A549 (cell line): Measurements from ENCODE around the gene GLP2R. TPM values are rescaled to one million over a fixed set of nuclear protein-coding genes. Genes with fewer than 3 reads are reported as not detected.

Source experiments
- ATAC-seq, 2 experiments: fragments of 200-7000 bp in 1 of 2; fragments of >200 bp in 1 of 2; cut with Nextera tagmentation in 1 of 2; cut with Tn5 transposase in 1 of 2; 3 replicates each; pipeline versions ENCODE4 v1.8.0 to v1.9.1; 2018 to 2020; ENCODE audit warnings: mild to moderate bottlenecking in 1 of 2, moderate library complexity in 1 of 2
- CTCF ChIA-PET: fragments of 300-600 bp; sonication (Branson Sonifier 250); formaldehyde crosslinking; extraction: SDS; loops from one replicate; lab custom pipeline; 2021; ENCODE audit warnings: antibody characterized with exemption, inconsistent platforms; lab: Yijun Ruan, JAX
- POLR2A ChIA-PET: fragments of 350-600 bp; formaldehyde crosslinking; extraction: SDS; loops from one replicate; lab custom pipeline; 2021; ENCODE audit warnings: antibody characterized with exemption, inconsistent platforms; lab: Yijun Ruan, JAX
- DNase-seq, 2 experiments: peaks; one replicate each; pipeline versions ENCODE4 v3.0.0 to v3.0.0-alpha.2; 2011 to 2016; ENCODE audit warnings: low read depth in 1 of 2, low spot score in 1 of 2
- FAIRE-seq: peaks from 2 replicates; lab custom pipeline; 2011; peaks lifted over from hg19 to GRCh38; lab: Jason Lieb, UNC
- H3K27ac ChIP-seq, 2 experiments: fragments of >200 bp; sonication (Bioruptor Twin); formaldehyde crosslinking; 3 replicates each; pipeline ENCODE4 v1.5.1; 2016 to 2017
- H3K4me1 ChIP-seq: fragments of >200 bp; sonication (Bioruptor Twin); formaldehyde crosslinking; 3 replicates; pipeline ENCODE4 v1.6.1; 2016
- H3K4me2 ChIP-seq: fragments of >200 bp; sonication (Bioruptor Twin); formaldehyde crosslinking; 3 replicates; pipeline ENCODE4 v1.6.1; 2016
- H3K4me3 ChIP-seq: fragments of >200 bp; sonication (Bioruptor Twin); formaldehyde crosslinking; 3 replicates; pipeline ENCODE4 v1.5.1; 2016
- H3K9me3 ChIP-seq: fragments of >200 bp; sonication (Bioruptor Twin); formaldehyde crosslinking; 3 replicates; pipeline ENCODE4 v1.6.1; 2016
- BHLHE40 ChIP-seq: IDR thresholded peaks from 2 replicates; pipeline ENCODE4 v1.6.1; 2012; ENCODE audit warnings: low read depth, low read length, inconsistent platforms
- CBX8 ChIP-seq: fragments of 200-600 bp; sonication (generic); IDR thresholded peaks from 2 replicates; pipeline ENCODE4 v1.6.1; 2016
- FOXS1 ChIP-seq: fragments of 250-450 bp; sonication (Bioruptor Pico); IDR thresholded peaks from 2 replicates; pipeline ENCODE4 v1.5.0; 2020; ENCODE audit warnings: mild to moderate bottlenecking, moderate library complexity
- HDAC2 ChIP-seq: fragments of 200-600 bp; sonication (generic); IDR thresholded peaks from 2 replicates; pipeline ENCODE4 v1.6.1; 2016
- HEYL ChIP-seq: fragments of 250-450 bp; sonication (Bioruptor Pico); IDR thresholded peaks from 2 replicates; pipeline ENCODE4 v1.8.0; 2021; ENCODE audit warnings: mild to moderate bottlenecking, moderate library complexity
- HOXA7 ChIP-seq: fragments of 250-450 bp; sonication (Bioruptor Pico); IDR thresholded peaks from 2 replicates; pipeline ENCODE4 v1.5.0; 2020; ENCODE audit warnings: mild to moderate bottlenecking, moderate library complexity
- JUN ChIP-seq, 2 experiments: fragments of >200 bp; sonication (Bioruptor Twin); formaldehyde crosslinking; IDR thresholded peaks; 2 replicates in 1 of 2; 3 replicates in 1 of 2; pipeline ENCODE4 v1.6.1; 2016 to 2017
- MAZ ChIP-seq: fragments of 150-350 bp; IDR thresholded peaks from 2 replicates; pipeline ENCODE4 v1.6.1; 2014; ENCODE audit warnings: antibody characterized with exemption, low read depth, low read length, borderline replicate concordance
- NR3C1 ChIP-seq: fragments of >200 bp; sonication (Bioruptor Twin); formaldehyde crosslinking; IDR thresholded peaks from 3 replicates; pipeline ENCODE4 v1.6.1; 2017
- RARB ChIP-seq: fragments of 250-450 bp; sonication (Bioruptor Pico); IDR thresholded peaks from 2 replicates; pipeline ENCODE4 v1.8.0; 2021; ENCODE audit warnings: mild to moderate bottlenecking, moderate library complexity
- RNF2 ChIP-seq: fragments of 200-600 bp; sonication (generic); IDR thresholded peaks from 2 replicates; pipeline ENCODE4 v1.6.1; 2016; ENCODE audit warnings: low read depth, mild to moderate bottlenecking, antibody characterized with exemption, moderate library complexity, borderline replicate concordance
- SMC3 ChIP-seq: fragments of >200 bp; sonication (Bioruptor Twin); formaldehyde crosslinking; IDR thresholded peaks from 3 replicates; pipeline ENCODE4 v1.6.1; 2018; ENCODE audit warnings: inconsistent platforms
- SREBF2 ChIP-seq: fragments of 450-650 bp; IDR thresholded peaks from 2 replicates; pipeline ENCODE4 v1.6.1; 2014; ENCODE audit warnings: mild to moderate bottlenecking, moderate library complexity
- ZC3H11A ChIP-seq: fragments of 450-650 bp; IDR thresholded peaks from 2 replicates; pipeline ENCODE4 v1.6.1; 2014; ENCODE audit warnings: antibody characterized with exemption, mild to moderate bottlenecking
- WGBS: methylation state at CpG from one replicate; pipeline ENCODE4 v1.1.6; 2017; ENCODE audit errors: missing lambda C conversion rate; 5-methylcytosine and 5-hydroxymethylcytosine counted together
- polyA plus RNA-seq, 4 experiments: library from polyadenylated mRNA; depleted of rRNA in 3 of 4; stranded (reverse); fragments of >200 nt; fragmentation: RNase III in 1 of 4; extraction: RNeasy Plus Mini Kit Qiagen cat#74134 plus additional on column Dnase treatment in 1 of 4; gene quantifications; 2 replicates in 3 of 4; 3 replicates in 1 of 4; pipeline ENCODE4 v1.2.3, GENCODE V29; 2011 to 2017
- TF ChIP-seq, protein P1 (sequence below): fragments of 250-450 bp; sonication (Bioruptor Pico); IDR thresholded peaks from 2 replicates; pipeline ENCODE4 v1.5.0; 2021; ENCODE audit warnings: mild to moderate bottlenecking, moderate library complexity, borderline replicate concordance
- TF ChIP-seq, protein P2 (sequence below): fragments of 200-600 bp; sonication (generic); IDR thresholded peaks from 2 replicates; pipeline ENCODE4 v1.6.1; 2016; ENCODE audit warnings: antibody characterized with exemption, mild to moderate bottlenecking, moderate library complexity
- TF ChIP-seq, protein P3 (sequence below): IDR thresholded peaks from 2 replicates; pipeline ENCODE4 v1.6.1; 2012
- TF ChIP-seq, protein P4 (sequence below): IDR thresholded peaks from 2 replicates; pipeline ENCODE4 v1.6.1; 2012
- TF ChIP-seq, protein P5 (sequence below): fragments of >200 bp; sonication (Bioruptor Twin); formaldehyde crosslinking; IDR thresholded peaks from 3 replicates; pipeline ENCODE4 v1.6.1; 2016
- TF ChIP-seq, protein P6 (sequence below): fragments of 150-350 bp; IDR thresholded peaks from 2 replicates; pipeline ENCODE4 v1.6.1; 2014; ENCODE audit warnings: low read depth, mild to moderate bottlenecking, low read length
- TF ChIP-seq, protein P7 (sequence below): fragments of >200 bp; sonication (Bioruptor Twin); formaldehyde crosslinking; IDR thresholded peaks from 2 replicates; pipeline ENCODE4 v1.6.1; 2016

Gene GLP2R
- polyA plus RNA-seq, 2 of the 4 experiments (the other 2 are of a cell fraction): 27.9 to 48.7 TPM

DNA sequence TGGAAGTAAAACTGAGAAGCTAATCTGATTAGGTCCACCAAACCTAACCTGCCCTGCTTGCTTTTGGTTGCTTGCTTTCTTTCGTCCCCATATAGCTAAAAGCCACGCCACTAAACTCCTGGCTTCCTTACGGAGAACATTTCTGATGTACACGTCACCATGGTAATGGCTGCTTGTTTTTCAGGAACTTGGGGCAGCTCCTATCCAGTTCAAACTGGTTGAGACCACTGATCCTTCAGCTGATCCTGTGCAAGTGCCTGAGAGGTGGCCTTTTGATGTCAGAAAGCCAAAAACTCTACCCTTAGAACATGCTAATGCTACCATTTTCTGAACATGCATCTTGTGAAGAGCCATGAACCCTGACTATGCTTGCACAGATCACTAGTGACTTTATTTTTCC, 20.0 kb upstream of the GLP2R start:
- Histone ChIP-seq H3K4me3 (no peak overlapping the region), H3K9me3 (no peaks in the 10 kb centered on the region), H3K4me1 (peaks cover 15% of the 10 kb centered on the region)
- POLR2A ChIA-PET: no interaction called here
- FAIRE-seq (no peak), DNase-seq (no peak), ATAC-seq (no peak)
- CTCF ChIA-PET: interaction anchor here (0.7 to 1.8 kb wide), 3 partner anchors 10 to 123 kb away, joined by 3 to 6 read pairs (median 5); no protein-coding TSS in a partner anchor
- 91% methylated on average over 4 of the region's 4 CpGs for WGBS
- no peak for TF ChIP-seq RARB (CRISPR knock-in tag)
- no peak for TF ChIP-seq CBX8
- TF ChIP-seq, protein P1, sequence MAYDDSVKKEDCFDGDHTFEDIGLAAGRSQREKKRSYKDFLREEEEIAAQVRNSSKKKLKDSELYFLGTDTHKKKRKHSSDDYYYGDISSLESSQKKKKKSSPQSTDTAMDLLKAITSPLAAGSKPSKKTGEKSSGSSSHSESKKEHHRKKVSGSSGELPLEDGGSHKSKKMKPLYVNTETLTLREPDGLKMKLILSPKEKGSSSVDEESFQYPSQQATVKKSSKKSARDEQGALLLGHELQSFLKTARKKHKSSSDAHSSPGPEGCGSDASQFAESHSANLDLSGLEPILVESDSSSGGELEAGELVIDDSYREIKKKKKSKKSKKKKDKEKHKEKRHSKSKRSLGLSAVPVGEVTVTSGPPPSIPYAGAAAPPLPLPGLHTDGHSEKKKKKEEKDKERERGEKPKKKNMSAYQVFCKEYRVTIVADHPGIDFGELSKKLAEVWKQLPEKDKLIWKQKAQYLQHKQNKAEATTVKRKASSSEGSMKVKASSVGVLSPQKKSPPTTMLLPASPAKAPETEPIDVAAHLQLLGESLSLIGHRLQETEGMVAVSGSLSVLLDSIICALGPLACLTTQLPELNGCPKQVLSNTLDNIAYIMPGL: no peak
- no peak for TF ChIP-seq SMC3
- no peak for TF ChIP-seq BHLHE40
- TF ChIP-seq, protein P2, sequence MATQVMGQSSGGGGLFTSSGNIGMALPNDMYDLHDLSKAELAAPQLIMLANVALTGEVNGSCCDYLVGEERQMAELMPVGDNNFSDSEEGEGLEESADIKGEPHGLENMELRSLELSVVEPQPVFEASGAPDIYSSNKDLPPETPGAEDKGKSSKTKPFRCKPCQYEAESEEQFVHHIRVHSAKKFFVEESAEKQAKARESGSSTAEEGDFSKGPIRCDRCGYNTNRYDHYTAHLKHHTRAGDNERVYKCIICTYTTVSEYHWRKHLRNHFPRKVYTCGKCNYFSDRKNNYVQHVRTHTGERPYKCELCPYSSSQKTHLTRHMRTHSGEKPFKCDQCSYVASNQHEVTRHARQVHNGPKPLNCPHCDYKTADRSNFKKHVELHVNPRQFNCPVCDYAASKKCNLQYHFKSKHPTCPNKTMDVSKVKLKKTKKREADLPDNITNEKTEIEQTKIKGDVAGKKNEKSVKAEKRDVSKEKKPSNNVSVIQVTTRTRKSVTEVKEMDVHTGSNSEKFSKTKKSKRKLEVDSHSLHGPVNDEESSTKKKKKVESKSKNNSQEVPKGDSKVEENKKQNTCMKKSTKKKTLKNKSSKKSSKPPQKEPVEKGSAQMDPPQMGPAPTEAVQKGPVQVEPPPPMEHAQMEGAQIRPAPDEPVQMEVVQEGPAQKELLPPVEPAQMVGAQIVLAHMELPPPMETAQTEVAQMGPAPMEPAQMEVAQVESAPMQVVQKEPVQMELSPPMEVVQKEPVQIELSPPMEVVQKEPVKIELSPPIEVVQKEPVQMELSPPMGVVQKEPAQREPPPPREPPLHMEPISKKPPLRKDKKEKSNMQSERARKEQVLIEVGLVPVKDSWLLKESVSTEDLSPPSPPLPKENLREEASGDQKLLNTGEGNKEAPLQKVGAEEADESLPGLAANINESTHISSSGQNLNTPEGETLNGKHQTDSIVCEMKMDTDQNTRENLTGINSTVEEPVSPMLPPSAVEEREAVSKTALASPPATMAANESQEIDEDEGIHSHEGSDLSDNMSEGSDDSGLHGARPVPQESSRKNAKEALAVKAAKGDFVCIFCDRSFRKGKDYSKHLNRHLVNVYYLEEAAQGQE: no peak
- TF ChIP-seq ZC3H11A: no peak
- TF ChIP-seq, protein P3, sequence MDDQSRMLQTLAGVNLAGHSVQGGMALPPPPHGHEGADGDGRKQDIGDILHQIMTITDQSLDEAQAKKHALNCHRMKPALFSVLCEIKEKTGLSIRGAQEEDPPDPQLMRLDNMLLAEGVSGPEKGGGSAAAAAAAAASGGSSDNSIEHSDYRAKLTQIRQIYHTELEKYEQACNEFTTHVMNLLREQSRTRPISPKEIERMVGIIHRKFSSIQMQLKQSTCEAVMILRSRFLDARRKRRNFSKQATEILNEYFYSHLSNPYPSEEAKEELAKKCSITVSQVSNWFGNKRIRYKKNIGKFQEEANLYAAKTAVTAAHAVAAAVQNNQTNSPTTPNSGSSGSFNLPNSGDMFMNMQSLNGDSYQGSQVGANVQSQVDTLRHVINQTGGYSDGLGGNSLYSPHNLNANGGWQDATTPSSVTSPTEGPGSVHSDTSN: no peak
- TF ChIP-seq SREBF2: no peak
- no peak for TF ChIP-seq HEYL (CRISPR knock-in tag)
- TF ChIP-seq, protein P4, sequence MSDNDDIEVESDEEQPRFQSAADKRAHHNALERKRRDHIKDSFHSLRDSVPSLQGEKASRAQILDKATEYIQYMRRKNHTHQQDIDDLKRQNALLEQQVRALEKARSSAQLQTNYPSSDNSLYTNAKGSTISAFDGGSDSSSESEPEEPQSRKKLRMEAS: no peak
- TF ChIP-seq, protein P5, sequence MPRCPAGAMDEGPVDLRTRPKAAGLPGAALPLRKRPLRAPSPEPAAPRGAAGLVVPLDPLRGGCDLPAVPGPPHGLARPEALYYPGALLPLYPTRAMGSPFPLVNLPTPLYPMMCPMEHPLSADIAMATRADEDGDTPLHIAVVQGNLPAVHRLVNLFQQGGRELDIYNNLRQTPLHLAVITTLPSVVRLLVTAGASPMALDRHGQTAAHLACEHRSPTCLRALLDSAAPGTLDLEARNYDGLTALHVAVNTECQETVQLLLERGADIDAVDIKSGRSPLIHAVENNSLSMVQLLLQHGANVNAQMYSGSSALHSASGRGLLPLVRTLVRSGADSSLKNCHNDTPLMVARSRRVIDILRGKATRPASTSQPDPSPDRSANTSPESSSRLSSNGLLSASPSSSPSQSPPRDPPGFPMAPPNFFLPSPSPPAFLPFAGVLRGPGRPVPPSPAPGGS: no peak
- TF ChIP-seq, protein P6, sequence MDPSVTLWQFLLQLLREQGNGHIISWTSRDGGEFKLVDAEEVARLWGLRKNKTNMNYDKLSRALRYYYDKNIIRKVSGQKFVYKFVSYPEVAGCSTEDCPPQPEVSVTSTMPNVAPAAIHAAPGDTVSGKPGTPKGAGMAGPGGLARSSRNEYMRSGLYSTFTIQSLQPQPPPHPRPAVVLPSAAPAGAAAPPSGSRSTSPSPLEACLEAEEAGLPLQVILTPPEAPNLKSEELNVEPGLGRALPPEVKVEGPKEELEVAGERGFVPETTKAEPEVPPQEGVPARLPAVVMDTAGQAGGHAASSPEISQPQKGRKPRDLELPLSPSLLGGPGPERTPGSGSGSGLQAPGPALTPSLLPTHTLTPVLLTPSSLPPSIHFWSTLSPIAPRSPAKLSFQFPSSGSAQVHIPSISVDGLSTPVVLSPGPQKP: no peak
- TF ChIP-seq, all 56 proteins: peak for 0
- Histone ChIP-seq H3K4me2 (no peak overlapping the region), H3K27ac (peak overlapping the region in 1 of 2 experiments; percentile 23; a peak in 3 of 6 replicates)

DNA sequence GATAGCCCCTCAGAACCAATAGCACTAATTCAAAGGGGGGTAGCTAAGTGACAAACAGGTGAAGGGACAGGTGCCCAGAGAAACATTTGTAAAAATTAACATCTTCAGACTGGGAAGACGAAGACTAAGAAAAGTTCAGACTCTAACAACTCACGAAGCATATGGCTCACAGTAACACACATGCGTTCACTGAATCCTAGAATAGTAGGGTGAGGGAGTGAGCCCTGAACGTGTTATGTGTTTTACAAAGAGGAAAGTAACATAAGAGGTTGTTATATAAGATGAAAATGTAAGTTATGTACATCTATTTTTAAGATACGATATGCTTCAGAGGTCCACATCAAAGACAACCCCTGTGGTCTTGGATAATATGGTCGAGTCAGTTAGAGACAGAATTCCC, 19.0 kb upstream of the GLP2R start:
- ATAC-seq: no peak
- no peak for FAIRE-seq
- DNase-seq: no peak
- ChIA-PET POLR2A (no interaction called here), CTCF (interaction anchor here (1.3 to 1.8 kb wide), 3 partner anchors 11 to 124 kb away, joined by 3 to 6 read pairs (median 5); no protein-coding TSS in a partner anchor)
- WGBS: 60% methylated on average over 6 of the region's 6 CpGs
- Histone ChIP-seq H3K4me1 (peaks cover 15% of the 10 kb centered on the region), H3K9me3 (no peaks in the 10 kb centered on the region), H3K4me2 (no peak overlapping the region), H3K27ac (no peak overlapping the region), H3K4me3 (no peak overlapping the region)
- TF ChIP-seq NR3C1 (no peak), SMC3 (no peak), MAZ (no peak), JUN (IDR thresholded peaks at IDR 0.05) (no peak), RNF2 (no peak), FOXS1 (CRISPR knock-in tag) (no peak), BHLHE40 (no peak), HDAC2 (no peak), HOXA7 (no peak)
- TF ChIP-seq, protein P7, sequence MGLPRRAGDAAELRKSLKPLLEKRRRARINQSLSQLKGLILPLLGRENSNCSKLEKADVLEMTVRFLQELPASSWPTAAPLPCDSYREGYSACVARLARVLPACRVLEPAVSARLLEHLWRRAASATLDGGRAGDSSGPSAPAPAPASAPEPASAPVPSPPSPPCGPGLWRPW: no peak
- TF ChIP-seq, protein P6: no peak
- TF ChIP-seq, protein P2: no peak
